Prostate gland (tissue), 2 donors: ENCODE measurements around the gene FGF10. TPM values are rescaled to one million over a fixed set of nuclear protein-coding genes. Genes with fewer than 3 reads are reported as not detected.

Source experiments
- DNase-seq: peaks from one replicate; pipeline ENCODE4 v3.0.0-alpha.2; 2019; ENCODE audit warnings: low spot score
- H3K27ac ChIP-seq, 2 donors: fragments of 200-600 bp; sonication (generic); 2 replicates each; pipeline ENCODE4 v1.5.1; 2017 to 2019
- H3K27me3 ChIP-seq: fragments of 200-600 bp; sonication (generic); replicated peaks from 2 replicates; pipeline ENCODE4 v1.5.1; 2019; ENCODE audit not compliant: insufficient read depth
- H3K36me3 ChIP-seq, 2 donors: fragments of 200-600 bp; sonication (generic); 1 replicate in 1 of 2; 2 replicates in 1 of 2; pipeline versions ENCODE4 v1.5.1 to v1.8.1; 2017 to 2019
- H3K4me1 ChIP-seq: fragments of 200-600 bp; sonication (generic); replicated peaks from 2 replicates; pipeline ENCODE4 v1.5.1; 2019
- H3K4me3 ChIP-seq, 2 donors: fragments of 200-600 bp; sonication (generic); 2 replicates each; pipeline ENCODE4 v1.5.1; 2017 to 2019
- H3K9me3 ChIP-seq: fragments of 200-600 bp; sonication (generic); 2 replicates; pipeline ENCODE4 v1.5.1; 2017
- POLR2A ChIP-seq: fragments of 450-650 bp; IDR thresholded peaks from one replicate; pipeline ENCODE4 v1.6.1; 2016; ENCODE audit warnings: antibody characterized with exemption, mild to moderate bottlenecking
- POLR2AphosphoS5 ChIP-seq: sonication (generic); formaldehyde crosslinking; IDR thresholded peaks from one replicate; pipeline ENCODE4 v1.6.1; 2017; ENCODE audit warnings: antibody characterized with exemption
- WGBS: methylation state at CpG from one replicate; pipeline ENCODE4 v1.1.5; 2018; 5-methylcytosine and 5-hydroxymethylcytosine counted together
- intact Hi-C: fragments of 100-400 bp; cut with DNase I; formaldehyde crosslinking; loops from one replicate; pipeline ENCODE4 v1.14.2; 2022
- total RNA-seq, 2 donors: library from RNA; depleted of rRNA; stranded (reverse); fragments of >200 nt; gene quantifications; one replicate each; pipeline ENCODE4 v1.1.0, GENCODE V29; 2016
- TF ChIP-seq, protein P1 (sequence below), 4 experiments: fragments of 200-600 bp in 2 of 4; fragments of 450-650 bp in 2 of 4; sonication (generic) in 2 of 4; IDR thresholded peaks; 1 replicate in 3 of 4; 2 replicates in 1 of 4; pipeline ENCODE4 v1.5.1; 2016 to 2019; ENCODE audit warnings: antibody characterized with exemption in 4 of 4, mild to moderate bottlenecking in 2 of 4, moderate library complexity in 2 of 4

FGF10 gene
- total RNA-seq, 2 donors from 2014 or later, result 3.1 to 6.9 TPM

- no peak overlapping the region for H3K27ac ChIP-seq
- WGBS, result 94% methylated on average over 1 of the region's 1 CpG
- H3K9me3 ChIP-seq, result no peaks in the 10 kb centered on the region
- no peak overlapping the region for H3K4me3 ChIP-seq
- intact Hi-C loops, result no loop called here
- no peak for DNase-seq
- no peaks in the 10 kb centered on the region for H3K36me3 ChIP-seq
- TF ChIP-seq POLR2AphosphoS5 (no peak), POLR2A (no peak)
- TF ChIP-seq, protein P1, sequence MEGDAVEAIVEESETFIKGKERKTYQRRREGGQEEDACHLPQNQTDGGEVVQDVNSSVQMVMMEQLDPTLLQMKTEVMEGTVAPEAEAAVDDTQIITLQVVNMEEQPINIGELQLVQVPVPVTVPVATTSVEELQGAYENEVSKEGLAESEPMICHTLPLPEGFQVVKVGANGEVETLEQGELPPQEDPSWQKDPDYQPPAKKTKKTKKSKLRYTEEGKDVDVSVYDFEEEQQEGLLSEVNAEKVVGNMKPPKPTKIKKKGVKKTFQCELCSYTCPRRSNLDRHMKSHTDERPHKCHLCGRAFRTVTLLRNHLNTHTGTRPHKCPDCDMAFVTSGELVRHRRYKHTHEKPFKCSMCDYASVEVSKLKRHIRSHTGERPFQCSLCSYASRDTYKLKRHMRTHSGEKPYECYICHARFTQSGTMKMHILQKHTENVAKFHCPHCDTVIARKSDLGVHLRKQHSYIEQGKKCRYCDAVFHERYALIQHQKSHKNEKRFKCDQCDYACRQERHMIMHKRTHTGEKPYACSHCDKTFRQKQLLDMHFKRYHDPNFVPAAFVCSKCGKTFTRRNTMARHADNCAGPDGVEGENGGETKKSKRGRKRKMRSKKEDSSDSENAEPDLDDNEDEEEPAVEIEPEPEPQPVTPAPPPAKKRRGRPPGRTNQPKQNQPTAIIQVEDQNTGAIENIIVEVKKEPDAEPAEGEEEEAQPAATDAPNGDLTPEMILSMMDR (IDR thresholded peaks at IDR 0.05), result no peak
- no peaks in the 10 kb centered on the region for H3K27me3 ChIP-seq
- no peaks in the 10 kb centered on the region for H3K4me1 ChIP-seq
Measured at GRCh38 chr5:44361342-44362001, 27.7 kb downstream of the FGF10 start.

GRCh38 chr5:44360919-44361318 is 28.3 kb downstream of the FGF10 start:
- no peak for DNase-seq
- H3K27ac ChIP-seq, result no peak overlapping the region
- no peaks in the 10 kb centered on the region for H3K4me1 ChIP-seq
- H3K36me3 ChIP-seq, result no peaks in the 10 kb centered on the region
- TF ChIP-seq, protein P1 (IDR thresholded peaks at IDR 0.05), result no peak
- no peak for TF ChIP-seq POLR2AphosphoS5
- no peak for TF ChIP-seq POLR2A
- H3K4me3 ChIP-seq, result no peak overlapping the region
- H3K27me3 ChIP-seq, result no peaks in the 10 kb centered on the region
- H3K9me3 ChIP-seq, result no peaks in the 10 kb centered on the region
- intact Hi-C loops, result no loop called here

DNA sequence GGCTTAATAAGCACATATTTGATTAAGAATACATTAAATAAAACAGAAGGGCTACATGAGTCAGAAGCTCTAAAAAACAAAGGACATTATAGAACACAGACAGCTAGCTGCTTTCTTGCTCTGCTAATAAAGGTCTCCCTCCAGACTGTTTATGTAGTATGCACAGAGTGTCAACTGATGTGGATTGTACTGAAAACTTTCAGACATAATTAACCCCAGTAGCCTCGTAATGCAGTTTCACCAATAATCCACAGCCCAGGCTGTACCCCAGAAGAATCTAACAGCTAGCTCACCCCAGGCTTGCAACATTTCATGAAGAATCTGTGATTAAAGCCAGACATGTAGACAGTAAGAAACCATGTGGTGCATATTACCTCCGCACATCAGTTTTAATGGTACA is 30.8 kb downstream of the FGF10 start:
- H3K36me3 ChIP-seq, result no peaks in the 10 kb centered on the region
- no peak for TF ChIP-seq POLR2A
- TF ChIP-seq POLR2AphosphoS5, result no peak
- TF ChIP-seq, protein P1 (IDR thresholded peaks at IDR 0.05), result no peak
- WGBS, result 81% methylated on average over 2 of the region's 2 CpGs

GRCh38 chr5:44356231-44356630 is 33.0 kb downstream of the FGF10 start:
- no peak overlapping the region for H3K27ac ChIP-seq
- 52% methylated on average over 1 of the region's 1 CpG for WGBS
- no peak for DNase-seq
- H3K9me3 ChIP-seq, result no peaks in the 10 kb centered on the region
- H3K4me1 ChIP-seq, result no peaks in the 10 kb centered on the region
- TF ChIP-seq POLR2A (no peak), POLR2AphosphoS5 (no peak)
- TF ChIP-seq, protein P1 (IDR thresholded peaks at IDR 0.05), result no peak
- no peak overlapping the region for H3K4me3 ChIP-seq
- no peaks in the 10 kb centered on the region for H3K27me3 ChIP-seq
- no peaks in the 10 kb centered on the region for H3K36me3 ChIP-seq
- intact Hi-C loops, result no loop called here

More for the DNA sequence above, 30.8 kb downstream of the FGF10 start:
- Histone ChIP-seq H3K27me3 (no peaks in the 10 kb centered on the region), H3K4me1 (no peaks in the 10 kb centered on the region), H3K9me3 (no peaks in the 10 kb centered on the region), H3K27ac (no peak overlapping the region), H3K4me3 (no peak overlapping the region)
- intact Hi-C loops, result no loop called here
- DNase-seq, result no peak

DNA sequence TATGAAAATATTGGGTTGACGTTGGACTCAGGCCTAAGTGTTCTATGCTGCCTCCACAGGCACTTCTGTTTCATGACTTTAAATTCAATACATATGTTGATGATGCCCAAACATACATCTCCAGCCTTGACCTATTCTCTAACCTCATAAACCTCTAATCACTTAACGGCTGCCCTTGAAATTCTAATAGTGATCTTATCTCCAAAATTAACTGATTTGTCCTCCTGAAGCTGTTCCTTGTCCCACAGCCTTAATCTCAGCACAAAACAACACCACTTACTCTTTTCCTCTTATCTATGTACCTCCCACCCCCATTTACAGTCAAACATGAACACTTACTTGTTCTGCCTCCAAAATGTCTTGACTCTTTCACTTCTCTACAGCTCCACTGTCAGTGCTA is 43.3 kb downstream of the FGF10 start:
- DNase-seq, result no peak
- H3K4me3 ChIP-seq, result no peak overlapping the region
- WGBS, result 57% methylated on average over 2 of the region's 2 CpGs
- H3K27me3 ChIP-seq, result no peaks in the 10 kb centered on the region
- H3K9me3 ChIP-seq, result no peaks in the 10 kb centered on the region
- TF ChIP-seq POLR2A (no peak), POLR2AphosphoS5 (no peak)
- TF ChIP-seq, protein P1 (IDR thresholded peaks at IDR 0.05), result no peak
- intact Hi-C loops, result no loop called here
- H3K36me3 ChIP-seq, result no peaks in the 10 kb centered on the region
- no peak overlapping the region for H3K27ac ChIP-seq
- no peaks in the 10 kb centered on the region for H3K4me1 ChIP-seq
